Hepatocyte (in vitro differentiated cells): Measurements from ENCODE around the gene RPL27A.

ENCODE experiments used
- EZH2 ChIP-seq: fragments of 200-600 bp; sonication (generic); IDR thresholded peaks from 2 replicates; pipeline ENCODE4 v1.6.1; 2016; ENCODE audit warnings: antibody characterized with exemption, mild to moderate bottlenecking, borderline replicate concordance
- EZH2phosphoT487 ChIP-seq: fragments of 200-600 bp; sonication (generic); IDR thresholded peaks from one replicate; pipeline ENCODE4 v1.6.1; 2018; ENCODE audit warnings: antibody characterized with exemption, mild to moderate bottlenecking, low read depth, moderate library complexity; ENCODE audit not compliant: unreplicated experiment, severe bottlenecking
- TF ChIP-seq, protein P1 (sequence below): fragments of 200-600 bp; sonication (generic); IDR thresholded peaks from 2 replicates; pipeline ENCODE4 v1.5.1; 2016; ENCODE audit warnings: antibody characterized with exemption, mild to moderate bottlenecking; ENCODE audit not compliant: poor library complexity

DNA sequence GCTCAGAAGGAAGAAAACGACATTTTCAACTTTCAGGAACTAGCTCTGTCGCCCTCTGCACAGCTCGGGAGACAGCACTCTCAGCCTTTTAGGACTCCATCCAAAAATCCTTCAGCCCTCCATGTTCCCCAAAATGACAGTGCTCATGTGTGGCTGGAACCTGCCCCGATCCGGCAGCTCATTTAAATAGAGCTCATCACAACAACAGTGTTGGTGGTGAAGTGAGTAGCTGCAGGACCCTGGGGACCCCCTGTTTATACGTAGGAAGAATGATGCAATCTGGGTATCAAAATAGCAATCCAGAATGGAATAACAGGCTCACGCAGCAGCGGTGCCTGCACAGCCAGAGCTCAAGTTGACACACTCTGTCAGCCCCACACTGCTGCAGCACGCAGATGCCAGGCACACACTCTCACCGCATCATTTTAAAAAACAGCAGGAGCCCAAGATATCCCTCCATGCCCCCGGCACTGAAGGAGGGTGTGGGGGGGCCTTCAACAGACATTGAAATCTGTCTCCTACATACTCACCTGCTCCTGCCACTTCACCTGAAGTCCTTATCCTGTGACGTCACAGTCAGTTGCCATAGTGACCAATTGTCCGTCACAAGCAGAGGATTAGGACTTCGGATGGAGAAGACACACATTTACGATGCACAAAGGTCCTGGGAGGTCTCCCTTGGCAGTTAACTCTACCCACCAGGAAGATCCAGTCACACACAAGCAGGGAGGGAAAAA, 24.1 kb upstream of the RPL27A start:
- TF ChIP-seq, protein P1, sequence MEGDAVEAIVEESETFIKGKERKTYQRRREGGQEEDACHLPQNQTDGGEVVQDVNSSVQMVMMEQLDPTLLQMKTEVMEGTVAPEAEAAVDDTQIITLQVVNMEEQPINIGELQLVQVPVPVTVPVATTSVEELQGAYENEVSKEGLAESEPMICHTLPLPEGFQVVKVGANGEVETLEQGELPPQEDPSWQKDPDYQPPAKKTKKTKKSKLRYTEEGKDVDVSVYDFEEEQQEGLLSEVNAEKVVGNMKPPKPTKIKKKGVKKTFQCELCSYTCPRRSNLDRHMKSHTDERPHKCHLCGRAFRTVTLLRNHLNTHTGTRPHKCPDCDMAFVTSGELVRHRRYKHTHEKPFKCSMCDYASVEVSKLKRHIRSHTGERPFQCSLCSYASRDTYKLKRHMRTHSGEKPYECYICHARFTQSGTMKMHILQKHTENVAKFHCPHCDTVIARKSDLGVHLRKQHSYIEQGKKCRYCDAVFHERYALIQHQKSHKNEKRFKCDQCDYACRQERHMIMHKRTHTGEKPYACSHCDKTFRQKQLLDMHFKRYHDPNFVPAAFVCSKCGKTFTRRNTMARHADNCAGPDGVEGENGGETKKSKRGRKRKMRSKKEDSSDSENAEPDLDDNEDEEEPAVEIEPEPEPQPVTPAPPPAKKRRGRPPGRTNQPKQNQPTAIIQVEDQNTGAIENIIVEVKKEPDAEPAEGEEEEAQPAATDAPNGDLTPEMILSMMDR = no peak
- TF ChIP-seq EZH2 (no peak), EZH2phosphoT487 (no peak)
